SK-N-SH treated with all-trans-retinoic acid at 6 μM for 48 hours (cell line): ENCODE data around the gene TMEM163.

Experiments used
- ATAC-seq: fragments of 200-7000 bp; cut with Tn5 transposase; 3 replicates; pipeline ENCODE4 v1.9.1; 2020; ENCODE audit warnings: mild to moderate bottlenecking, moderate library complexity
- ARNTL ChIP-seq: fragments of 450-650 bp; formaldehyde crosslinking; IDR thresholded peaks from 2 replicates; pipeline ENCODE4 v1.5.0; 2020; ENCODE audit warnings: low read depth, mild to moderate bottlenecking, moderate library complexity, borderline replicate concordance
- BACH2 ChIP-seq: fragments of 250-450 bp; sonication (Bioruptor Pico); IDR thresholded peaks from 2 replicates; pipeline ENCODE4 v1.9.0; 2021; ENCODE audit warnings: mild to moderate bottlenecking, borderline replicate concordance
- CSDC2 ChIP-seq: fragments of 250-450 bp; sonication (Bioruptor Pico); IDR thresholded peaks from 2 replicates; pipeline ENCODE4 v1.5.0; 2020; ENCODE audit warnings: mild to moderate bottlenecking, moderate library complexity
- ESRRG ChIP-seq: fragments of 250-450 bp; sonication (Bioruptor Pico); IDR thresholded peaks from 2 replicates; pipeline ENCODE4 v1.6.1; 2021; ENCODE audit warnings: mild to moderate bottlenecking
- GLIS3 ChIP-seq: fragments of 250-450 bp; sonication (Bioruptor Pico); IDR thresholded peaks from 2 replicates; pipeline ENCODE4 v1.5.0; 2020; ENCODE audit warnings: mild to moderate bottlenecking, moderate library complexity
- ISL1 ChIP-seq: fragments of 250-450 bp; sonication (Bioruptor Pico); IDR thresholded peaks from 2 replicates; pipeline ENCODE4 v2.1.2; 2022; ENCODE audit warnings: mild to moderate bottlenecking, moderate library complexity
- OSR1 ChIP-seq: fragments of 250-450 bp; sonication (Bioruptor Pico); IDR thresholded peaks from 2 replicates; pipeline ENCODE4 v1.8.0; 2022; ENCODE audit warnings: moderate library complexity, mild to moderate bottlenecking, inconsistent platforms
- PATZ1 ChIP-seq: fragments of 250-450 bp; sonication (Bioruptor Pico); IDR thresholded peaks from 2 replicates; pipeline ENCODE4 v1.8.0; 2020; ENCODE audit warnings: mild to moderate bottlenecking, moderate library complexity, borderline replicate concordance
- PPARA ChIP-seq: fragments of 250-450 bp; sonication (Bioruptor Pico); IDR thresholded peaks from 2 replicates; pipeline ENCODE4 v1.5.0; 2020; ENCODE audit warnings: mild to moderate bottlenecking, borderline replicate concordance
- SNAI2 ChIP-seq: fragments of 250-450 bp; sonication (Bioruptor Pico); IDR thresholded peaks from 2 replicates; pipeline ENCODE4 v1.5.0; 2020; ENCODE audit warnings: mild to moderate bottlenecking, moderate library complexity
- TCF4 ChIP-seq: fragments of 250-450 bp; sonication (Bioruptor Pico); IDR thresholded peaks from 2 replicates; pipeline ENCODE4 v1.8.0; 2021; ENCODE audit warnings: mild to moderate bottlenecking, moderate library complexity, borderline replicate concordance
- TOX ChIP-seq: fragments of 250-450 bp; sonication (Bioruptor Pico); IDR thresholded peaks from 2 replicates; pipeline ENCODE4 v1.8.0; 2021; ENCODE audit warnings: mild to moderate bottlenecking, moderate library complexity, borderline replicate concordance
- TSHZ2 ChIP-seq: fragments of 250-450 bp; sonication (Bioruptor Pico); IDR thresholded peaks from 2 replicates; pipeline ENCODE4 v1.5.0; 2020; ENCODE audit warnings: mild to moderate bottlenecking, moderate library complexity
- ZC3H10 ChIP-seq: fragments of 250-450 bp; sonication (Bioruptor Pico); IDR thresholded peaks from 2 replicates; pipeline ENCODE4 v1.5.1; 2021; ENCODE audit warnings: mild to moderate bottlenecking, moderate library complexity
- ZFP3 ChIP-seq: fragments of 250-450 bp; sonication (Bioruptor Pico); IDR thresholded peaks from 2 replicates; pipeline ENCODE4 v1.5.0; 2020; ENCODE audit warnings: mild to moderate bottlenecking, moderate library complexity
- ZFP30 ChIP-seq: fragments of 450-650 bp; formaldehyde crosslinking; IDR thresholded peaks from 2 replicates; pipeline ENCODE4 v1.5.0; 2022; ENCODE audit warnings: mild to moderate bottlenecking, moderate library complexity
- ZNF565 ChIP-seq: fragments of 450-650 bp; formaldehyde crosslinking; conservative IDR thresholded peaks from 2 replicates; pipeline ENCODE4 v1.5.0; 2020; ENCODE audit warnings: low read depth, mild to moderate bottlenecking, moderate library complexity
- ZNF70 ChIP-seq: fragments of 450-650 bp; formaldehyde crosslinking; IDR thresholded peaks from 2 replicates; pipeline ENCODE4 v1.5.0; 2020; ENCODE audit warnings: mild to moderate bottlenecking, moderate library complexity
- ZNF8 ChIP-seq: fragments of 450-650 bp; formaldehyde crosslinking; IDR thresholded peaks from 2 replicates; pipeline ENCODE4 v1.5.0; 2020; ENCODE audit warnings: mild to moderate bottlenecking, moderate library complexity
- TF ChIP-seq, protein P1 (sequence below): fragments of 250-450 bp; sonication (Bioruptor Pico); IDR thresholded peaks from 2 replicates; pipeline ENCODE4 v1.5.1; 2021; ENCODE audit warnings: mild to moderate bottlenecking, moderate library complexity

TMEM163 gene

GRCh38 chr2:134648586-134648985 is 70.2 kb downstream of the TMEM163 start:
- no peak for ATAC-seq

GRCh38 chr2:134647607-134648256 is 71.1 kb downstream of the TMEM163 start:
- ATAC-seq, result no peak
- TF ChIP-seq TOX (CRISPR knock-in tag) (no peak), CSDC2 (no peak), ZC3H10 (no peak), ZNF8 (no peak), ZNF565 (no peak), OSR1 (no peak), ISL1 (CRISPR knock-in tag) (no peak), ZFP3 (CRISPR knock-in tag) (no peak), ZNF70 (CRISPR knock-in tag) (no peak)

More at GRCh38 chr2:134648586-134648985, 70.2 kb downstream of the TMEM163 start:
- TF ChIP-seq TOX (CRISPR knock-in tag), result no peak
- no peak for TF ChIP-seq PATZ1 (CRISPR knock-in tag)
- TF ChIP-seq ARNTL (CRISPR knock-in tag), result no peak
- no peak for TF ChIP-seq ZNF70 (CRISPR knock-in tag)
- TF ChIP-seq OSR1, result no peak

DNA sequence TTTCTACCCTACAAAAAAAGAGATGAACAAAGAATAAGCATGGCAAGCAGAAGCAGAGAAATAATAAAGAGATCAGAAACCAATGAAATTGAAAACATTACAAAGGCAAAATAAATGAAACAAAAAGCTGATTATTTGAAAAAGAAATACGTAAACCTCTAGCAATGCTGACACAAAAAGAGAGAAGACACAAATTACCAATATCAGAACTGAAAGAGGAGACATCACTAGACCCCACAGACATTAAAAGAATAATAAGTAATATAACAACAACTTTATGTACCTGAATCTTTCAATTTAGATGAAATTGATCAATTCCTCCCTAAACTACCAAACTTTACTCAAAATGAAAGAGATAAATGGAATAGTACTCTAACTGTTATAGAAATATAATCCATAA is 75.9 kb downstream of the TMEM163 start:
- TF ChIP-seq TOX (CRISPR knock-in tag) (no peak), PATZ1 (CRISPR knock-in tag) (no peak), ZNF565 (no peak), SNAI2 (no peak), PPARA (no peak), ZNF70 (CRISPR knock-in tag) (no peak), CSDC2 (no peak)
- no peak for ATAC-seq

DNA sequence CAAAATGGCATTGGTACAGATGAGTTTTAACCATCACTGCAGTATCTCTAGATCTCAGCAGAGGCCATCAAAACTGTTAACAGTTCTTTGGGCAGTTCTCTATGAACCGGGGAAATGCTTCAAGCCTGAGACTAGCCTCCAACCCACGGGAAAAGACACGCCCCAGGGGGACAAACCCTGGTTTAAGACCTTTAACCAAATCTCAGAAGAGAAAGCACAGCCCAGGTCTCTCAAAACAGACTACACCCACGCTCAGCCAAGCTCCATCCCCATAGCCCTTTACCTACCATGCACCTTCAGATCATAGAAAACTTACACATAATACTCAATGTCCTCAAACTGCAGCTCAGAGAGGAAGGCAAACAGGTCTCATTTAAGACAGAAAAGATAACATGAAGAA is 78.3 kb downstream of the TMEM163 start:
- TF ChIP-seq GLIS3 (CRISPR knock-in tag), result no peak
- TF ChIP-seq, protein P1, sequence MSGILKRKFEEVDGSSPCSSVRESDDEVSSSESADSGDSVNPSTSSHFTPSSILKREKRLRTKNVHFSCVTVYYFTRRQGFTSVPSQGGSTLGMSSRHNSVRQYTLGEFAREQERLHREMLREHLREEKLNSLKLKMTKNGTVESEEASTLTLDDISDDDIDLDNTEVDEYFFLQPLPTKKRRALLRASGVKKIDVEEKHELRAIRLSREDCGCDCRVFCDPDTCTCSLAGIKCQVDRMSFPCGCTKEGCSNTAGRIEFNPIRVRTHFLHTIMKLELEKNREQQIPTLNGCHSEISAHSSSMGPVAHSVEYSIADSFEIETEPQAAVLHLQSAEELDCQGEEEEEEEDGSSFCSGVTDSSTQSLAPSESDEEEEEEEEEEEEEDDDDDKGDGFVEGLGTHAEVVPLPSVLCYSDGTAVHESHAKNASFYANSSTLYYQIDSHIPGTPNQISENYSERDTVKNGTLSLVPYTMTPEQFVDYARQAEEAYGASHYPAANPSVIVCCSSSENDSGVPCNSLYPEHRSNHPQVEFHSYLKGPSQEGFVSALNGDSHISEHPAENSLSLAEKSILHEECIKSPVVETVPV (CRISPR knock-in tag), result no peak
- TF ChIP-seq PPARA, result no peak
- TF ChIP-seq PATZ1 (CRISPR knock-in tag), result no peak
- no peak for TF ChIP-seq ESRRG (CRISPR knock-in tag)
- no peak for TF ChIP-seq ZFP30
- no peak for TF ChIP-seq ISL1 (CRISPR knock-in tag)
- TF ChIP-seq ZFP3 (CRISPR knock-in tag), result no peak
- TF ChIP-seq ZNF70 (CRISPR knock-in tag), result no peak
- TF ChIP-seq CSDC2, result no peak
- no peak for TF ChIP-seq BACH2 (CRISPR knock-in tag)
- TF ChIP-seq ARNTL (CRISPR knock-in tag), result no peak
- no peak for TF ChIP-seq TCF4 (CRISPR knock-in tag)
- TF ChIP-seq TSHZ2 (CRISPR knock-in tag), result no peak
- no peak for TF ChIP-seq SNAI2
- TF ChIP-seq ZNF565, result no peak
- ATAC-seq, result no peak
